Ureter (tissue), 1 donor: ENCODE results near the gene ERICH4. TPM values are rescaled to one million over a fixed set of nuclear protein-coding genes. Genes with fewer than 3 reads are reported as not detected.
"Not testable (repeated sequence)": the region's sequence is repeated elsewhere in the genome, so short reads cannot be mapped to it uniquely, and the experiment has no call there.

Experiments
- DNase-seq: peaks from one replicate; pipeline ENCODE4 v3.0.0-alpha.2; 2020; ENCODE audit warnings: low spot score
- total RNA-seq: library from RNA; stranded (reverse); gene quantifications from one replicate; pipeline ENCODE4 v1.2.4, GENCODE V29; 2023
- donor health status: DM: yes; HTN: yes; CAD: no.

ERICH4 gene
- total RNA-seq, 1 donor from 2014 or later: not detected

DNA sequence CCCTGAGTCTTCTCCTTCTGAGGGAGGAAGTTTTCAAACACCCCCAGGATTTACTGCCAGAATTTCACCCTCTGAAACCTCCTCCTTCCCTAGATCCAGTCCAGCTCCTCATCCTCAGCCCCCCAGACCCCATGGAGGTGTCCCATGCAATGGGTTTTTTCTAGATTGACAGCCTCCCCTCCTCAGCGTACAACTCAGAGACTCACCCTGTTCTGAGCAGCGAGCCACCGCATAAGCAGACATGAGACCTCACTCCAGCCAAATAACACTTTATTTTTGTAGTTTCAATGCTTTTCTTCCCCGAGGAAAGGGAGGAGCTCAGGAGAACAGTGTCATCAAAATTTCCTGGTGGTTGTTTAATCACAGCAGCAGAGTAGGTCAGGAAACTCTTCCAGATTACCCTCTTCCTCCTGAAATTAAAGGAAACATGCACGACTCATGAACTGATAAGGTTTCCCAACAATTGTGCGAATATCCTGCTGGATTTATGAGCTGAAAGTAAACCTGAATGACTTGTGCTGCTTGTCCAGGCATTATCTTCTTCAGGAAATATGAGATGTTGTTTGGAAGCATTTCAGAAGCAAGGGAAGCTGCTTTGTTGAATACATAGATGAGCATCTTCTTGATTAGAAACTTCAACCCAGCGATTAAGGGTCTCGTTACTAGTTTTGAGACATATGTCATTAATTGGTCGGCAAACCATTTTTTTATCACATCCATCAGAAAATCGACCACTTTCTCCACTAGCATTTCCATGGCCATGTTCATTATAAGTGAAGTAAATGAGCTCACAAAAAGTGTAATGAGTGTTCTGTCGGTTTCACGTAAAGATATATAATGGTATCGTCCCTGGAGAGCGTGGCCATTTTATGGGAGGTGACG lies 36.2 kb downstream of the ERICH4 start:
- no peak for DNase-seq

DNA sequence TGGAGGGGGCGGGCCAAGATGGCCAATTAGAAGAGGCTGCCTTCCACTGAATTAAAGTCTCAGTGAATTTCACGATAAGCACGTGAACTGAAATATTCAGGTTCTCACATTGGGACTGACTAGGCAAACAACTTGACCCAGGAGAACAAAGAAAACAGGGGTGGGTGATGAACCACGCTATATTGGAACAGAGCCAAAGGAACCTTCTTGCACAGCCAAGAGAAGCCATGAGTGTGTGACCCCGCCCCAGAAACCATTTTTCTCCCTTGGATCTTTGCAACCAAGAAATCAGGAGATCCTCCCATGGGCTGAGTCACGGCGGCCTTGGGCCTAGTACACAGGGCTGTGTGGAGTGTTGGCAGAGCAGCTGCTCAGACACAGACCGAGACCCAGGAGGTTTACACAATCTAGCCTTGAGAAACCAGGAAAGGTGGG lies 36.8 kb downstream of the ERICH4 start:
- DNase-seq: no peak

DNA sequence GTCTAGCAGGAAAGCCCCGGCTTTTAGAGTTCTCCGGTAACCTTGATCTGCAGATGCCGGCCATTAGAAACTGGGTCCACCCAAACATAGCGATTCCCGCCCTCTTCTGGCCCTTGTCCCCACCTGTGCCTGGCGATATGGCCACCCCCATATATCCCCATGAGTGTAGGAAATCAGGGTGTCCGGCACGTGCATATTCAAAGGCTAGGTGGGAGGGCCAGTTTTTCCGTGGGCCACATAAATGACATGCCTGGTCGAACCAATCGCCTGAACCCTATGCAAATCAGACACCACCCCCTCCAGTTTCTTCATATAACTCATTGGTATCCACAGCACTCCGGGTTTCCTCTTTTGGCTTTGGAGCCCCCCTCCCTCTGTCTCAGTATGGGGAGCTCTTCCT lies 37.4 kb downstream of the ERICH4 start:
- DNase-seq: no peak

DNA sequence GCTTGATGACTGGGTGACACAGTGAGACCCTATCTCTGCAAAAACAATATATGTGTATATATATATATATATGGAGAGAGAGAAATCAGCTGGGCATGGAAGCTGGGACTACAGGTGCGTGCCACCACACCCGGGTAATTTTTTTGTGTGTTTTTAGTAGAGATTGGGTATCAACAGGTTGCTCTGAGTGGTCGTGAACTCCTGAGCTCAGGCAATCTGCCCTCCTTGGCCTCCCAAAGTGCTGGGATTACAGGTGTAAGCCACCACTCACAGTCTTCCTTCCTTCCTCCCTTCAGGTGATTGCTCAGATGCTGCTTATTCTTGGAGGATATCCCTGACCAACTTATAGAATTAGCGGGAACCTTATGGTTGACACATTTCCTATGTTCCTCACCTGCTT lies 41.9 kb downstream of the ERICH4 start:
- DNase-seq: no peak

DNA sequence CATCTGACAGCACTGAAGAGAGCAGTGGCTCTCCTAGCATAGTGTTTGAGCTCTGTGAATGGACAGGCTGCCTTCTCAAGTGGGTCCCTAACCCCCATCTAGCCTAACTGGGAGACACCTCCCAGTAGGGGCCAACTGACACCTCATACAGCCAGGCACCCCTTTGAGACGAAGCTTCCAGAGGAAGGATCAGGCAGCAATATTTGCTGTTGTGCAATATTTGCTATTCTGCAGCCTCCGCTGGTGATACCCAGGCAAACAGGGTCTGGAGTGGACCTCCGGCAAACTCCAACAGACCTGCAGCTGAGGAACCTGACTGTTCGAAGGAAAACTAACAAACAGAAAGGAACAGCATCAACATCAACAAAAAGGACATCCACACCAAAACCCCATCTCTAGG lies 44.0 kb downstream of the ERICH4 start:
- DNase-seq: not testable (repeated sequence)

DNA sequence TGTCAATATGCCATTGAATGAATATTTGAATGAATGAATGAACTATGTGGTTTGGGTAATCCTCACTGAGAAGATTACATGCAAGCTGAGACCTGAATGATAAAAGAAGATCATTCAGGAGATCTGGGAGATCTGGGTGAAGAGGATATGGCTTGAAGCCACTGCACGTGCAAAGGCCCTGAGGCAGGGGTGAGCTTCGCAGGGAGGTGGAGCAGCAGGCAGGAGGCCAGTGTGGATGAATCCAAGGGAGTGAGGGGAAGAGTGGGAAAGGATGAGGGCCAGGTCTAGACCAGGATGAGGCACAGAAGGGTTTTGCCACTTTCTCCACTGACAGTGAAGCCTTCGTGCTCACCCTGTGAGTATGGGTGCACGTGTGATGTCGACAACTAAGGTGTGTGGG lies 49.9 kb downstream of the ERICH4 start:
- no peak for DNase-seq

Other genes with a start within 250 kb of the ERICH4 start
- gene CYP2S1, start 249.9 kb upstream of the ERICH4 start, total RNA-seq: 13.2 TPM
- 40.1 TPM for gene AXL, start 223.9 kb upstream of the ERICH4 start, total RNA-seq
- 183 TPM for gene HNRNPUL1, start 178.8 kb upstream of the ERICH4 start, total RNA-seq
- 38.3 TPM for gene CCDC97, start 133.0 kb upstream of the ERICH4 start, total RNA-seq
- gene TGFB1, start 89.2 kb upstream of the ERICH4 start, total RNA-seq: 26.3 TPM
- 6.1 TPM for gene B9D2, start 79.0 kb upstream of the ERICH4 start, total RNA-seq
- gene TMEM91, start 66.6 kb upstream of the ERICH4 start, total RNA-seq: 12.2 TPM
- 21.6 TPM for gene EXOSC5, start 45.8 kb upstream of the ERICH4 start, total RNA-seq
- gene BCKDHA, start 45.3 kb upstream of the ERICH4 start, total RNA-seq: 19.8 TPM
- gene B3GNT8, start 15.8 kb upstream of the ERICH4 start, total RNA-seq: 4.6 TPM
- gene DMAC2, start 3.2 kb upstream of the ERICH4 start, total RNA-seq: 33.6 TPM
- 3.6 TPM for gene CEACAM21, start 133.0 kb downstream of the ERICH4 start, total RNA-seq
- 2.4 TPM for gene CEACAM4, start 183.9 kb downstream of the ERICH4 start, total RNA-seq
- 0.36 TPM for gene CEACAM7, start 245.1 kb downstream of the ERICH4 start, total RNA-seq